ENCODE measurements around the gene PRRT3. TPM values are rescaled to one million over a fixed set of nuclear protein-coding genes. Genes with fewer than 3 reads are reported as not detected.

PRRT3 gene
- total RNA-seq, 2 experiments from 2014 or later, result 1.4 to 4.3 TPM

DNA sequence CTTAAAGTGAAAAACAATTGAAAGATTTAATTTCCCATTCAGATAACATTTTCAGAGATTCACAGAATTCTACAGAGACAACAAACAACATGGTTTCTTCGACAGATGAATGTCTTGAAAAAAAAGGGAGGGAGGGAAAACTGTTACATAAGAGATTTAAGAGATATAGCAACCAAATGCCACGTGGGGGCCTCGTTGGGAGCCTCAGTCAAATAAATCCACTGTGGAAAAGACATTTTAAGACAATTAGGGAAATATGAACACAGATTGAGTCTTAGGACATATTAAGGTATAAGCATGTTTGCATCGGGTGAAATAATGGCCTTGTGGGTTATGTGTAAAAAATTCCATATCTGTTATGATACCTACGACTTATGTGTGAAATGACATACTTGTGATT lies 5.0 kb upstream of the PRRT3 start:
- BruUV-seq (replicated peaks), result no TSS peak
- intact Hi-C loops (cut with micrococcal nuclease; ENCODE audit: unreplicated experiment), result no loop called here
- Histone ChIP-seq H3K27ac (ENCODE audit: low read depth, low read length, poor library complexity, severe bottlenecking) (no peak overlapping the region), H3K4me1 (ENCODE audit: insufficient read depth, low read length, poor library complexity, severe bottlenecking) (no peaks in the 10 kb centered on the region), H2AFZ (ENCODE audit: low read length) (no peak overlapping the region), H4K20me1 (ENCODE audit: insufficient read depth, low read length) (no peaks in the 10 kb centered on the region), H3K36me3 (ENCODE audit: insufficient read depth, low read length) (peaks cover 4% of the 10 kb centered on the region; the same call in 1 of the 2 replicates), H3K9me2 (ENCODE audit: insufficient read depth, low read length) (no peaks in the 10 kb centered on the region), H3K79me2 (ENCODE audit: insufficient read depth, low read depth, low read length) (no peaks in the 10 kb centered on the region), H3K9me3 (ENCODE audit: low read length) (no peaks in the 10 kb centered on the region), H3K4me3 (ENCODE audit: low read depth, low read length, poor library complexity, severe bottlenecking) (no peak overlapping the region), H3K4me2 (ENCODE audit: low read length) (no peak overlapping the region)
- ChIA-PET POLR2A (no interaction called here), CTCF (ENCODE audit: unreplicated experiment) (no interaction called here)
- TF ChIP-seq, protein P1, sequence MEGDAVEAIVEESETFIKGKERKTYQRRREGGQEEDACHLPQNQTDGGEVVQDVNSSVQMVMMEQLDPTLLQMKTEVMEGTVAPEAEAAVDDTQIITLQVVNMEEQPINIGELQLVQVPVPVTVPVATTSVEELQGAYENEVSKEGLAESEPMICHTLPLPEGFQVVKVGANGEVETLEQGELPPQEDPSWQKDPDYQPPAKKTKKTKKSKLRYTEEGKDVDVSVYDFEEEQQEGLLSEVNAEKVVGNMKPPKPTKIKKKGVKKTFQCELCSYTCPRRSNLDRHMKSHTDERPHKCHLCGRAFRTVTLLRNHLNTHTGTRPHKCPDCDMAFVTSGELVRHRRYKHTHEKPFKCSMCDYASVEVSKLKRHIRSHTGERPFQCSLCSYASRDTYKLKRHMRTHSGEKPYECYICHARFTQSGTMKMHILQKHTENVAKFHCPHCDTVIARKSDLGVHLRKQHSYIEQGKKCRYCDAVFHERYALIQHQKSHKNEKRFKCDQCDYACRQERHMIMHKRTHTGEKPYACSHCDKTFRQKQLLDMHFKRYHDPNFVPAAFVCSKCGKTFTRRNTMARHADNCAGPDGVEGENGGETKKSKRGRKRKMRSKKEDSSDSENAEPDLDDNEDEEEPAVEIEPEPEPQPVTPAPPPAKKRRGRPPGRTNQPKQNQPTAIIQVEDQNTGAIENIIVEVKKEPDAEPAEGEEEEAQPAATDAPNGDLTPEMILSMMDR (conservative IDR thresholded peaks at IDR 0.05; ENCODE audit: low read length), result peak; percentile 64
- no peak for TF ChIP-seq EZH2phosphoT487 (IDR thresholded peaks at IDR 0.05; ENCODE audit: borderline replicate concordance, low read depth, low read length)
- DNase-seq (ENCODE audit: low spot score), result peak; percentile 16

DNA sequence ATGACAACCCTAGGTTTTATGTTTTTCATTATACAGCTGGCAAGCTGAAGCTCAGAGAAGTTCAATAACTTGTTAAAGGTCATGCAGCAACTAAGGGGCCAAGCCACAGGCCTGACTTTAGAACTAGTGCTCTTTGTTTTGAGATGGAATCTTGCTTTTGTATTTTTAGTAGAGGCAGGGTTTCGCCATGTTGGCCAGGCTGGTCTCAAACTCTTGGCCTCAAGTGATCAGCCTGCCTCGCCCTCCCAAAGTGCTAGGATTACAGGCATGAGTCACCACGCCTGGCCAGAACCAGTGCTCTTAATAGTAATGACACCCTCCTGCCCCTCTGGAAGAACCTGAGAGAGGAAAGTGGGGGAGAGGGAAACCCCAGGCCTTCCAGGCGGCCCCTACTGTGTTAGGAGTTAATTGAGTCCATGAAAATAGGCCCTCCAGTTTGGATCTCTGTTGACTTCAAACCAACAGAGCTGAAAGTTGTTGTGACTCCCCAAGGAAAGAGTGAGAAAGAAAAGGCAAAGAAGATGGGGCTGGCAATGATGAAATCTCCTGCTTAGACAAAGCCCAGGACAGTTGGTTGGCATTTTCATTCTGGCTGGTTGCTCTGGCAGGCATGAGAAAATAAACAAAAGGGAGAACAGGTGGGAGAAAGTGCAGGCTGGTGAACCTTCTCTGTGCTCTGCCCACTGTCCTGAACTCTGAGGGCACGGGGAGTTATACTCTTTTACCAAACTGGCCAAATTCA lies 3.6 kb upstream of the PRRT3 start:
- intact Hi-C loops (cut with micrococcal nuclease; ENCODE audit: unreplicated experiment), result no loop called here
- DNase-seq (ENCODE audit: low spot score), result no peak
- TF ChIP-seq EZH2phosphoT487 (IDR thresholded peaks at IDR 0.05; ENCODE audit: borderline replicate concordance, low read depth, low read length), result no peak
- TF ChIP-seq, protein P1 (conservative IDR thresholded peaks at IDR 0.05; ENCODE audit: low read length), result no peak
- H3K9me2 ChIP-seq (ENCODE audit: insufficient read depth, low read length), result no peaks in the 10 kb centered on the region
- H3K36me3 ChIP-seq (ENCODE audit: insufficient read depth, low read length), result no peaks in the 10 kb centered on the region
- no peak overlapping the region for H3K4me2 ChIP-seq (ENCODE audit: low read length)
- no peaks in the 10 kb centered on the region for H3K79me2 ChIP-seq (ENCODE audit: insufficient read depth, low read depth, low read length)
- H3K4me3 ChIP-seq (ENCODE audit: low read depth, low read length, poor library complexity, severe bottlenecking), result no peak overlapping the region
- ChIA-PET POLR2A (no interaction called here), CTCF (ENCODE audit: unreplicated experiment) (interaction anchor here (0.9 kb wide), 1 partner anchor 9 kb away, joined by 4 read pairs; no protein-coding TSS in a partner anchor)
- H3K9me3 ChIP-seq (ENCODE audit: low read length), result no peaks in the 10 kb centered on the region
- H4K20me1 ChIP-seq (ENCODE audit: insufficient read depth, low read length), result no peaks in the 10 kb centered on the region
- no peak overlapping the region for H2AFZ ChIP-seq (ENCODE audit: low read length)
- no peak overlapping the region for H3K27ac ChIP-seq (ENCODE audit: low read depth, low read length, poor library complexity, severe bottlenecking)
- no TSS peak for BruUV-seq (replicated peaks)
- H3K4me1 ChIP-seq (ENCODE audit: insufficient read depth, low read length, poor library complexity, severe bottlenecking), result peaks cover 11% of the 10 kb centered on the region

DNA sequence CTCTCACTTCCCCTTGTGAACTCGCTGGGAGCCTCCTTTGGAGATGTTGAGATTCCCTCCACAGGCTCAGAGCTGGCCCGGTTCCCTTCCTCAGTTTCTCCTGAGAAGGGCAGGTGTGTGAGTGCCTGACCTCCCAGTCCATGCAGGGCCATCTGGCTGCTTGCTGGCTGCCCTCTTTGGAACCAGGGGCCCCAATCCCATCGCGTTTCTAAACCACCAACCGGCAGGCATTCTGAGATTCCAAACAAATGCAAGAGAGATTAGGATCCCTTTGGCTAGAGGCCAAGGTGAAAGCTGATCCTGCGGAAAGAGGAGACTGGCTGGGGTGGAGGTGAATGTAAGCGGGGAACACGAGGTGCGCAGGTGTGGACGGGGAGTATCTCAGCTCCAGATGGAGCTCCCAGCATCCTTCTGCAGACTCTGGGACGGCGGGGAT lies 2.9 kb upstream of the PRRT3 start:
- no peak overlapping the region for H3K4me2 ChIP-seq (ENCODE audit: low read length)
- H2AFZ ChIP-seq (ENCODE audit: low read length), result no peak overlapping the region
- no TSS peak for BruUV-seq (replicated peaks)
- no peaks in the 10 kb centered on the region for H3K79me2 ChIP-seq (ENCODE audit: insufficient read depth, low read depth, low read length)
- no peaks in the 10 kb centered on the region for H4K20me1 ChIP-seq (ENCODE audit: insufficient read depth, low read length)
- TF ChIP-seq EZH2phosphoT487 (IDR thresholded peaks at IDR 0.05; ENCODE audit: borderline replicate concordance, low read depth, low read length), result no peak
- TF ChIP-seq, protein P1 (conservative IDR thresholded peaks at IDR 0.05; ENCODE audit: low read length), result no peak
- CTCF ChIA-PET (ENCODE audit: unreplicated experiment), result interaction anchor here (0.9 kb wide), 1 partner anchor 10 kb away, joined by 4 read pairs; no protein-coding TSS in a partner anchor
- no peak for DNase-seq (ENCODE audit: low spot score)
- H3K4me1 ChIP-seq (ENCODE audit: insufficient read depth, low read length, poor library complexity, severe bottlenecking), result peaks cover 12% of the 10 kb centered on the region
- no peak overlapping the region for H3K4me3 ChIP-seq (ENCODE audit: low read depth, low read length, poor library complexity, severe bottlenecking)
- POLR2A ChIA-PET, result no interaction called here
- no peaks in the 10 kb centered on the region for H3K36me3 ChIP-seq (ENCODE audit: insufficient read depth, low read length)
- intact Hi-C loops (cut with micrococcal nuclease; ENCODE audit: unreplicated experiment), result no loop called here
- no peaks in the 10 kb centered on the region for H3K9me3 ChIP-seq (ENCODE audit: low read length)
- no peaks in the 10 kb centered on the region for H3K9me2 ChIP-seq (ENCODE audit: insufficient read depth, low read length)
- no peak overlapping the region for H3K27ac ChIP-seq (ENCODE audit: low read depth, low read length, poor library complexity, severe bottlenecking)

Measured in OCI-LY7 (cell line).